Right atrium auricular region (tissue), 2 donors: Measurements from ENCODE around the gene PHKG2. TPM values are rescaled to one million over a fixed set of nuclear protein-coding genes. Genes with fewer than 3 reads are reported as not detected.

Experiments used
- DNase-seq: peaks from one replicate; pipeline ENCODE4 v3.0.0-alpha.2; 2019; ENCODE audit warnings: low spot score
- H3K27ac ChIP-seq, 2 donors: fragments of 200-600 bp; sonication (generic); 1 replicate in 1 of 2; 2 replicates in 1 of 2; pipeline ENCODE4 v1.5.1; 2016 to 2019
- H3K27me3 ChIP-seq, 2 donors: fragments of 200-600 bp; sonication (generic); one replicate each; pipeline versions ENCODE4 v1.5.1 to v1.6.0; 2017 to 2019
- H3K36me3 ChIP-seq: fragments of 200-600 bp; sonication (generic); one replicate; pipeline ENCODE4 v1.5.1; 2016
- H3K4me1 ChIP-seq, 2 donors: fragments of 200-600 bp; sonication (generic); one replicate each; pipeline versions ENCODE4 v1.5.1 to v1.6.0; 2017 to 2019
- H3K4me3 ChIP-seq, 2 donors: fragments of 200-600 bp; sonication (generic); 1 replicate in 1 of 2; 2 replicates in 1 of 2; pipeline ENCODE4 v1.5.1; 2017 to 2019; ENCODE audit warnings: mild to moderate bottlenecking in 1 of 2, moderate library complexity in 1 of 2
- H3K9me3 ChIP-seq, 2 donors: fragments of 200-600 bp; sonication (generic); one replicate each; pipeline ENCODE4 v1.5.1; 2019
- CTCF ChIP-seq, 2 donors: fragments of 200-600 bp; sonication (generic); IDR thresholded peaks; one replicate each; pipeline ENCODE4 v1.5.1; 2019; ENCODE audit warnings: antibody characterized with exemption in 2 of 2
- total RNA-seq, 2 donors: library from RNA; depleted of rRNA; stranded (reverse); fragments of >200 nt; gene quantifications; one replicate each; pipeline ENCODE4 v1.1.0, GENCODE V29; 2016

The PHKG2 gene
- total RNA-seq, 2 donors from 2014 or later, result 16.0 to 22.1 TPM

GRCh38 chr16:30703971-30704370, 44.3 kb upstream of the PHKG2 start:
- no peak for TF ChIP-seq CTCF (IDR thresholded peaks at IDR 0.05)
- H3K27me3 ChIP-seq, result no peaks in the 10 kb centered on the region
- H3K4me3 ChIP-seq, result no peak overlapping the region
- no peak for DNase-seq
- H3K4me1 ChIP-seq, result peaks cover 0 to 22% of the 10 kb centered on the region in 2 donors
- H3K36me3 ChIP-seq, result peaks cover 85% of the 10 kb centered on the region
- no peak overlapping the region for H3K27ac ChIP-seq
- H3K9me3 ChIP-seq, result no peaks in the 10 kb centered on the region

GRCh38 chr16:30706046-30706445, 42.2 kb upstream of the PHKG2 start:
- no peak for TF ChIP-seq CTCF (IDR thresholded peaks at IDR 0.05)
- Histone ChIP-seq H3K36me3 (peaks cover 98% of the 10 kb centered on the region), H3K4me3 (no peak overlapping the region), H3K4me1 (peaks cover 0 to 3% of the 10 kb centered on the region in 2 donors), H3K27me3 (no peaks in the 10 kb centered on the region), H3K27ac (no peak overlapping the region), H3K9me3 (no peaks in the 10 kb centered on the region)
- no peak for DNase-seq

- Histone ChIP-seq H3K4me1 (no peaks in the 10 kb centered on the region), H3K4me3 (no peak overlapping the region), H3K9me3 (no peaks in the 10 kb centered on the region), H3K36me3 (peaks cover 100% of the 10 kb centered on the region), H3K27me3 (no peaks in the 10 kb centered on the region), H3K27ac (no peak overlapping the region)
- TF ChIP-seq CTCF (IDR thresholded peaks at IDR 0.05), result no peak
- no peak for DNase-seq
These were observed 37.3 kb upstream of the PHKG2 start for GRCh38 chr16:30710971-30711370.

GRCh38 chr16:30711712-30712111, 36.5 kb upstream of the PHKG2 start:
- no peaks in the 10 kb centered on the region for H3K27me3 ChIP-seq
- no peak overlapping the region for H3K27ac ChIP-seq
- H3K36me3 ChIP-seq, result peaks cover 100% of the 10 kb centered on the region
- H3K9me3 ChIP-seq, result no peaks in the 10 kb centered on the region
- TF ChIP-seq CTCF (IDR thresholded peaks at IDR 0.05), result no peak
- H3K4me1 ChIP-seq, result no peaks in the 10 kb centered on the region
- H3K4me3 ChIP-seq, result no peak overlapping the region
- no peak for DNase-seq

GRCh38 chr16:30715750-30716445, 32.3 kb upstream of the PHKG2 start:
- peaks cover 100% of the 10 kb centered on the region for H3K36me3 ChIP-seq
- H3K27ac ChIP-seq, result peak overlapping the region in 1 of 2 donors; percentile 48
- H3K4me3 ChIP-seq, result no peak overlapping the region
- TF ChIP-seq CTCF (IDR thresholded peaks at IDR 0.05), result no peak
- DNase-seq, result no peak
- H3K27me3 ChIP-seq, result no peaks in the 10 kb centered on the region
- no peaks in the 10 kb centered on the region for H3K9me3 ChIP-seq
- H3K4me1 ChIP-seq, result no peaks in the 10 kb centered on the region

- DNase-seq, result no peak
- no peak overlapping the region for H3K27ac ChIP-seq
- TF ChIP-seq CTCF (IDR thresholded peaks at IDR 0.05), result no peak
- H3K4me3 ChIP-seq, result no peak overlapping the region
- H3K27me3 ChIP-seq, result no peaks in the 10 kb centered on the region
- H3K9me3 ChIP-seq, result no peaks in the 10 kb centered on the region
- H3K4me1 ChIP-seq, result no peaks in the 10 kb centered on the region
- H3K36me3 ChIP-seq, result peaks cover 100% of the 10 kb centered on the region
These were observed 28.1 kb upstream of the PHKG2 start for GRCh38 chr16:30720086-30720485.
